ENCODE measurements around the gene GPD2. TPM values are rescaled to one million over a fixed set of nuclear protein-coding genes. Genes with fewer than 3 reads are reported as not detected.

The GPD2 gene
- total and polyA plus RNA-seq, 2 of the 4 experiments (the other 2 are of a cell fraction): 20.4 to 100 TPM

DNA sequence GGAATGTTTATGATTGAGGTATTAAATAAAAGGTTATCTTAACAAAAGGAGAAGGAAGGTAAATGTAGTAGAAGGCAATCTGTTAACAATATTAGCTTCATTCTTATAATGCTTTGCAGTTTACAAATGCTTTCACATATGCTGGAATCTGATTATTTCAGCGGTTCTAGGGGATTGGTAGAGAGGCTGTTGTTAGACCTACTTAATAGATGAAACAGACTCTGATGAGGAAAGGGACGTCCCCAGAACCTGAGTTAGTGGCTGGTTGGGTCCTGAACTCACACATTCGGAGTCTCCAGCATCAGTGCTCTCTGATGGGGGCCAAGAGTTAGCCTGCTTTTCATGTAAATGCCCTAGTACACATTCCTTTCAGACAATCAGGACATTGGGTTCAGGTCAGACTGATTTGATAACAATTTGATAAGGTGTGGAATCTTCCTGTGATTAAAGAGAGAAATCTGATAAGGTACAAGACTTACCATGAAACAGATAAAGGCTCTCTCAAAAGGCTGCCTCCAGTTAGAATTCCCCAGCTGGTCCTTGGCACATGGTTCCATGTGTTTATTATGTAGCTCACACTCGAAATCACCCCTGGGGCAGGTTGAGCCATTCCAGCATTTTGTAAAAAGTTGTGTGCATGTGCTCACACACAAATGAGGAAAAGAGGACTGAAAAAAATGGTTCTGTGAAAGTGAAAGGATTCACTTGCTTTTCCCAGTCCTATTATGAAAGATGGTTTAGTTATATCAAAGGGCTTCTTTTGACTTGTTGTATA is 103.1 kb downstream of the GPD2 start:
- in situ Hi-C loops (cut with MboI; ENCODE audit: low sequenced_read_pairs): no loop called here
- TF ChIP-seq RFX5 (IDR thresholded peaks at IDR 0.05; ENCODE audit: low read depth, low read length) (no peak), RCOR1 (IDR thresholded peaks at IDR 0.05; ENCODE audit: insufficient replicate concordance, low read length) (no peak), NFE2L2 (IDR thresholded peaks at IDR 0.05; ENCODE audit: low read depth, low read length) (no peak), USF2 (IDR thresholded peaks at IDR 0.05; ENCODE audit: low read depth, low read length) (no peak), RAD21 (IDR thresholded peaks at IDR 0.05; ENCODE audit: low read length) (no peak), CEBPB (IDR thresholded peaks at IDR 0.05; ENCODE audit: low read depth, low read length) (no peak), MXI1 (IDR thresholded peaks at IDR 0.05; ENCODE audit: borderline replicate concordance, low read depth, low read length) (no peak), CHD1 (IDR thresholded peaks at IDR 0.05; ENCODE audit: low read depth, low read length) (no peak), BHLHE40 (IDR thresholded peaks at IDR 0.05; ENCODE audit: low read depth, low read length) (no peak), MAZ (IDR thresholded peaks at IDR 0.05; ENCODE audit: borderline replicate concordance, low read depth, low read length) (no peak), MAFK (IDR thresholded peaks at IDR 0.05; ENCODE audit: low read depth, low read length) (no peak), FOS (IDR thresholded peaks at IDR 0.05; ENCODE audit: low read depth, low read length) (no peak), SMC3 (IDR thresholded peaks at IDR 0.05; ENCODE audit: low read depth, low read length) (no peak), POLR2A (IDR thresholded peaks at IDR 0.05; ENCODE audit: low read depth, low read length) (no peak)
- TF ChIP-seq, protein P1, sequence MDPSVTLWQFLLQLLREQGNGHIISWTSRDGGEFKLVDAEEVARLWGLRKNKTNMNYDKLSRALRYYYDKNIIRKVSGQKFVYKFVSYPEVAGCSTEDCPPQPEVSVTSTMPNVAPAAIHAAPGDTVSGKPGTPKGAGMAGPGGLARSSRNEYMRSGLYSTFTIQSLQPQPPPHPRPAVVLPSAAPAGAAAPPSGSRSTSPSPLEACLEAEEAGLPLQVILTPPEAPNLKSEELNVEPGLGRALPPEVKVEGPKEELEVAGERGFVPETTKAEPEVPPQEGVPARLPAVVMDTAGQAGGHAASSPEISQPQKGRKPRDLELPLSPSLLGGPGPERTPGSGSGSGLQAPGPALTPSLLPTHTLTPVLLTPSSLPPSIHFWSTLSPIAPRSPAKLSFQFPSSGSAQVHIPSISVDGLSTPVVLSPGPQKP (IDR thresholded peaks at IDR 0.05; ENCODE audit: borderline replicate concordance, low read depth, low read length): no peak

More for the DNA sequence above, 103.1 kb downstream of the GPD2 start:
- Histone ChIP-seq H3K4me3 (ENCODE audit: insufficient read depth, low read depth, low read length) (no peak overlapping the region), H3K56ac (ENCODE audit: extremely low read depth, insufficient read depth, low read length) (no peak overlapping the region), H3K79me1 (ENCODE audit: low read depth in 1 of 2, low read length in 2 of 2) (peaks cover 0 to 3% of the 10 kb centered on the region in 2 experiments; a peak in 2 of 4 replicates), H2AFZ (replicated peaks; ENCODE audit: low read length, poor library complexity) (no peak overlapping the region), H2BK20ac (ENCODE audit: low read depth, low read length) (no peak overlapping the region), H2AK9ac (replicated peaks; ENCODE audit: low read depth, low read length, poor library complexity) (no peak overlapping the region), H3K9ac (ENCODE audit: low read depth, low read length) (no peak overlapping the region), H3K27ac (ENCODE audit: insufficient read depth, low read length) (no peak overlapping the region), H4K8ac (ENCODE audit: low read depth in 2 of 2, low read length in 2 of 2) (no peak overlapping the region), H3K4me1 (ENCODE audit: control insufficient read depth, insufficient read depth, low read length) (peaks cover 5% of the 10 kb centered on the region), H3K18ac (ENCODE audit: low read depth, low read length) (no peak overlapping the region), H3K14ac (replicated peaks; ENCODE audit: low read depth, low read length) (peak overlapping the region; percentile 39), H3K4ac (ENCODE audit: low read depth, low read length) (no peak overlapping the region), H3K23ac (ENCODE audit: low read depth, low read length) (no peak overlapping the region), H2BK120ac (ENCODE audit: low read depth, low read length) (no peak overlapping the region), H3K4me2 (ENCODE audit: low read depth, low read length) (no peak overlapping the region), H3K36me3 (ENCODE audit: control insufficient read depth, insufficient read depth, low read length) (peaks cover 1% of the 10 kb centered on the region; the same call in 1 of the 2 replicates), H4K91ac (ENCODE audit: insufficient read depth, low read depth, low read length) (no peak overlapping the region), H4K20me1 (ENCODE audit: insufficient read depth, low read length) (no peaks in the 10 kb centered on the region), H2BK15ac (ENCODE audit: low read depth, low read length) (no peak overlapping the region), H3K27me3 (ENCODE audit: control insufficient read depth, insufficient read depth, low read length) (no peaks in the 10 kb centered on the region), H3K9me3 (ENCODE audit: control insufficient read depth, insufficient read depth, low read length) (no peaks in the 10 kb centered on the region), H3K9me1 (ENCODE audit: insufficient read depth, low read length) (peaks cover 4% of the 10 kb centered on the region; the same call in 1 of the 2 replicates), H2BK5ac (ENCODE audit: low read depth, low read length, poor library complexity, severe bottlenecking) (no peak overlapping the region), H2AK5ac (ENCODE audit: low read depth, low read length) (no peak overlapping the region), H4K5ac (ENCODE audit: low read depth, low read length) (peak overlapping the region; percentile 26; the same call in 1 of the 2 replicates)
- ATAC-seq (ENCODE audit: low read depth) (no peak), DNase-seq (no peak)
- dilution Hi-C loops (cut with HindIII; ENCODE audit: low sequenced_read_pairs, unreplicated experiment) (no loop called here), intact Hi-C loops (cut with micrococcal nuclease) (no loop called here)
- CTCF ChIA-PET: no interaction called here
- WGBS, 2 experiments (ENCODE audit: extremely low coverage in 2 of 2, insufficient read length in 1 of 2): 100% methylated on average over 1 of the region's 4 CpGs; no CpG with 5 or more reads in 1 of the 2 experiments
- no TSS peak for BruUV-seq (replicated peaks)
- POLR2A ChIA-PET (ENCODE audit: unreplicated experiment): no interaction called here

All from IMR-90 (cell line).